Neural progenitor cell (in vitro differentiated cells): ENCODE data around the gene CTSE. TPM values are rescaled to one million over a fixed set of nuclear protein-coding genes. Genes with fewer than 3 reads are reported as not detected.

ENCODE experiments used
- DNase-seq: peaks from one replicate; pipeline ENCODE4 v3.0.0-alpha.2; 2016; ENCODE audit warnings: low spot score
- H2AFZ ChIP-seq: fragments of 200-600 bp; sonication (generic); replicated peaks from 2 replicates; pipeline ENCODE4 v1.6.1; 2016; ENCODE audit warnings: antibody characterized with exemption
- H3F3A ChIP-seq: fragments of 200-600 bp; sonication (generic); 2 replicates; pipeline ENCODE4 v1.6.1; 2016; ENCODE audit warnings: antibody characterized with exemption, low read depth
- H3K27ac ChIP-seq: fragments of 200-600 bp; sonication (generic); 2 replicates; pipeline ENCODE4 v1.5.1; 2016; ENCODE audit warnings: mild to moderate bottlenecking
- H3K27me3 ChIP-seq: fragments of 200-600 bp; sonication (generic); 2 replicates; pipeline ENCODE4 v1.6.1; 2016; ENCODE audit warnings: mild to moderate bottlenecking, moderate library complexity
- H3K36me3 ChIP-seq: fragments of 200-600 bp; sonication (generic); 2 replicates; pipeline ENCODE4 v1.5.1; 2016
- H3K4me1 ChIP-seq: fragments of 200-600 bp; sonication (generic); 2 replicates; pipeline ENCODE4 v1.6.1; 2016; ENCODE audit warnings: mixed run types
- H3K4me2 ChIP-seq: fragments of 200-600 bp; sonication (generic); 2 replicates; pipeline ENCODE4 v1.6.1; 2016
- H3K4me3 ChIP-seq: fragments of 200-600 bp; sonication (generic); 2 replicates; pipeline ENCODE4 v1.5.1; 2016
- H3K79me2 ChIP-seq: fragments of 200-600 bp; sonication (generic); 2 replicates; pipeline ENCODE4 v1.6.1; 2016; ENCODE audit warnings: low read depth
- H3K9ac ChIP-seq: fragments of 200-600 bp; sonication (generic); 2 replicates; pipeline ENCODE4 v1.6.1; 2016
- H3K9me3 ChIP-seq: fragments of 200-600 bp; sonication (generic); 2 replicates; pipeline ENCODE4 v1.5.1; 2016; ENCODE audit warnings: low read depth
- H4K20me1 ChIP-seq: fragments of 200-600 bp; sonication (generic); 2 replicates; pipeline ENCODE4 v1.6.1; 2016; ENCODE audit warnings: low read depth
- H3K27ac Mint-ChIP-seq: 3 replicates; pipeline ENCODE4 v1.8.0; 2021; ENCODE audit warnings: mixed read lengths
- H3K27me3 Mint-ChIP-seq: 2 replicates; pipeline ENCODE4 v1.8.0; 2022; ENCODE audit warnings: low read depth, mild to moderate bottlenecking, inconsistent platforms, moderate library complexity, mixed read lengths; ENCODE audit not compliant: insufficient read depth
- H3K36me3 Mint-ChIP-seq: 3 replicates; pipeline ENCODE4 v1.8.0; 2021; ENCODE audit warnings: mixed read lengths
- H3K4me1 Mint-ChIP-seq: 3 replicates; pipeline ENCODE4 v1.8.0; 2021; ENCODE audit warnings: mixed read lengths
- H3K4me3 Mint-ChIP-seq: 3 replicates; pipeline ENCODE4 v1.8.0; 2021; ENCODE audit warnings: mild to moderate bottlenecking, moderate library complexity, mixed read lengths
- H3K9me3 Mint-ChIP-seq: 3 replicates; pipeline ENCODE4 v1.8.0; 2020; ENCODE audit warnings: mixed read lengths
- EZH2 ChIP-seq: fragments of 200-600 bp; sonication (generic); IDR thresholded peaks from 2 replicates; pipeline ENCODE4 v1.6.1; 2017; ENCODE audit warnings: antibody characterized with exemption, mild to moderate bottlenecking, moderate library complexity
- EZH2phosphoT487 ChIP-seq: fragments of 200-600 bp; sonication (generic); IDR thresholded peaks from 2 replicates; pipeline ENCODE4 v1.6.1; 2017; ENCODE audit warnings: antibody characterized with exemption
- total RNA-seq: library from RNA; depleted of rRNA; stranded (reverse); fragments of >200 nt; gene quantifications from 2 replicates; pipeline ENCODE4 v1.2.3, GENCODE V29; 2015; ENCODE audit warnings: low replicate concordance
- TF ChIP-seq, protein P1 (sequence below): fragments of 200-600 bp; sonication (generic); IDR thresholded peaks from 2 replicates; pipeline ENCODE4 v1.5.1; 2017; ENCODE audit warnings: antibody characterized with exemption, mild to moderate bottlenecking

CTSE gene
- total RNA-seq, 1 donor from 2014 or later, result not detected

DNA sequence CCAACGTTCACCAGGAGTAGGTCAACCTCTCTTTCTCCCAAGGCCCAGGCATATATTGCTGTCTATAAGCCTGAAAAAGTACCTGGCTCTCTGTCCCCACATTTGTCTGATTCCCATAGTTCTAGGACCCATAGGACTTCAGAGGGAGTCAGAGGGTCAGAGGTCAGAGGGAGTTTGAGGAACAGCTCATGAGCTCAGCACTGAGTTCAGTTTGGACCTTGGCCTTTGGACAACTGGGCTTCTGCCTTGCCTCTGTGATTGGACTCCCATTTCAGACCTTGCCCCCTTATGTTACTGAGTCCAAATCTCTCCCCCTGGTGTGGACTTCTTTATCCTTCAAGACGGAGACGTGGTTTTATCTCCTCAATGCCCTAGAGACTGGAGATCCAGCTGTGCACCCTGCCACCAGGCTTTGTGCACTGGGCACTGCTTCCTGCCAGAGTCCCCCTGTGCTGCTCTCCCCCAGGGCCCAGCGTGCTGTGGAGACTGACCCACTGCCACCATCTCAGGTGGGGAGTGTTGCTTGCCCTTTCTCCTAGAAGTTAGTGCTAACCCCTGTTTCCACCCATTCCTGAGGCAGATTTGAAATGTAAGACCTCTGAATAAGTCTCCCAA, 3.2 kb downstream of the CTSE start:
- DNase-seq, result no peak
- H3F3A ChIP-seq, result no peaks in the 10 kb centered on the region
- no peak overlapping the region for H3K9ac ChIP-seq
- Mint-ChIP-seq H3K4me3 (no peak overlapping the region), H3K27ac (no peak overlapping the region), H3K27me3 (peaks cover 4% of the 10 kb centered on the region), H3K9me3 (no peaks in the 10 kb centered on the region), H3K36me3 (no peaks in the 10 kb centered on the region), H3K4me1 (no peaks in the 10 kb centered on the region)
- no peaks in the 10 kb centered on the region for H3K79me2 ChIP-seq
- H2AFZ ChIP-seq, result no peak overlapping the region
- TF ChIP-seq EZH2phosphoT487 (no peak), EZH2 (no peak)
- TF ChIP-seq, protein P1, sequence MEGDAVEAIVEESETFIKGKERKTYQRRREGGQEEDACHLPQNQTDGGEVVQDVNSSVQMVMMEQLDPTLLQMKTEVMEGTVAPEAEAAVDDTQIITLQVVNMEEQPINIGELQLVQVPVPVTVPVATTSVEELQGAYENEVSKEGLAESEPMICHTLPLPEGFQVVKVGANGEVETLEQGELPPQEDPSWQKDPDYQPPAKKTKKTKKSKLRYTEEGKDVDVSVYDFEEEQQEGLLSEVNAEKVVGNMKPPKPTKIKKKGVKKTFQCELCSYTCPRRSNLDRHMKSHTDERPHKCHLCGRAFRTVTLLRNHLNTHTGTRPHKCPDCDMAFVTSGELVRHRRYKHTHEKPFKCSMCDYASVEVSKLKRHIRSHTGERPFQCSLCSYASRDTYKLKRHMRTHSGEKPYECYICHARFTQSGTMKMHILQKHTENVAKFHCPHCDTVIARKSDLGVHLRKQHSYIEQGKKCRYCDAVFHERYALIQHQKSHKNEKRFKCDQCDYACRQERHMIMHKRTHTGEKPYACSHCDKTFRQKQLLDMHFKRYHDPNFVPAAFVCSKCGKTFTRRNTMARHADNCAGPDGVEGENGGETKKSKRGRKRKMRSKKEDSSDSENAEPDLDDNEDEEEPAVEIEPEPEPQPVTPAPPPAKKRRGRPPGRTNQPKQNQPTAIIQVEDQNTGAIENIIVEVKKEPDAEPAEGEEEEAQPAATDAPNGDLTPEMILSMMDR, result no peak
- no peaks in the 10 kb centered on the region for H3K36me3 ChIP-seq
- no peak overlapping the region for H3K4me2 ChIP-seq
- H3K4me1 ChIP-seq, result no peaks in the 10 kb centered on the region
- no peaks in the 10 kb centered on the region for H4K20me1 ChIP-seq
- no peak overlapping the region for H3K4me3 ChIP-seq
- H3K9me3 ChIP-seq, result no peaks in the 10 kb centered on the region
- H3K27ac ChIP-seq, result no peak overlapping the region
- H3K27me3 ChIP-seq, result no peaks in the 10 kb centered on the region

DNA sequence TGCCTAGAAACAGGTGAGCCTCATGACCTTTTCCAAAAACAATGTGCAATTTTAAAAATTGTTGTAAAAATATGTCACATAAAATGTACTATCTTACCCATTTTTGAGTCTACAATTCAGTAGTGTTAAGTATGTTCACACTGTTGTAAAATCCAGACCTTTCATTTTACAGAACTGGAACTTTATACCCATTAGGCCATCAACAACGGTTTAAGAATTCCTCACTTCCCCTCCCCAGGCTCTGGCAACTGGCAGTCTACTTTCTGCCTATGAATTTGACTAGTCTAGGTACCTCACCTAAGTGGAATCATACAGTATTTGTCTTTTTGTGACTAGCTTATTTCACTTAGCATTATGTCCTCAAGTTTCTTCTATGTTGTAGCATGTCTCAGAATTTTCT, 8.6 kb downstream of the CTSE start:
- Mint-ChIP-seq H3K9me3 (no peaks in the 10 kb centered on the region), H3K36me3 (no peaks in the 10 kb centered on the region), H3K27me3 (peaks cover 5% of the 10 kb centered on the region), H3K27ac (no peak overlapping the region), H3K4me1 (no peaks in the 10 kb centered on the region), H3K4me3 (no peak overlapping the region)
- no peaks in the 10 kb centered on the region for H3K4me1 ChIP-seq
- no peak overlapping the region for H3K4me3 ChIP-seq
- H2AFZ ChIP-seq, result no peak overlapping the region
- TF ChIP-seq EZH2 (no peak), EZH2phosphoT487 (no peak)
- TF ChIP-seq, protein P1, result no peak
- no peaks in the 10 kb centered on the region for H3K27me3 ChIP-seq
- H3K27ac ChIP-seq, result no peak overlapping the region
- H3K4me2 ChIP-seq, result no peak overlapping the region
- no peaks in the 10 kb centered on the region for H3K9me3 ChIP-seq
- H3K9ac ChIP-seq, result no peak overlapping the region
- no peaks in the 10 kb centered on the region for H4K20me1 ChIP-seq
- DNase-seq, result no peak
- H3F3A ChIP-seq, result no peaks in the 10 kb centered on the region
- H3K79me2 ChIP-seq, result no peaks in the 10 kb centered on the region
- H3K36me3 ChIP-seq, result no peaks in the 10 kb centered on the region

DNA sequence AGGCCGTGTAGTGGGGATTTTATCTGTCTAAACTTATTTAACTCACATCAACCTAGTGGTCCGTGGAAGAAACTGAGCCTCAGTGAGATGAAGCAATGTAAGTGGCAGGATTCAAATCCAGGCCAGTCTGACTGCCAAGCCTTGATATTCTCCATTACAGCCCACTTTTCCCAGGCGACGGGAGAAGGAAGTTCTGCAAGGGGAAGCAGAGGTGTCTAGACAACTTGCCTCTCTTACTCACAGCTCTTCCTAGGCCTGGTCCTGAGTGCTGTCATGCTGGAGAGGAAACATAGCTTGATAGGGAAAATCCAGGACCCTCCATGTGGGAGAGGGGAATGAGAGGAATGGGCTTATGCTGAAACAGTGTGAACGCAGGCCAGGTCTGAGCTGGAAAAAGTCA, 9.1 kb downstream of the CTSE start:
- no peaks in the 10 kb centered on the region for H3F3A ChIP-seq
- no peak overlapping the region for H3K27ac Mint-ChIP-seq
- no peaks in the 10 kb centered on the region for H3K36me3 Mint-ChIP-seq
- H4K20me1 ChIP-seq, result no peaks in the 10 kb centered on the region
- H3K36me3 ChIP-seq, result no peaks in the 10 kb centered on the region
- no peaks in the 10 kb centered on the region for H3K4me1 ChIP-seq
- no peak overlapping the region for H3K27ac ChIP-seq
- no peak overlapping the region for H3K4me2 ChIP-seq
- no peaks in the 10 kb centered on the region for H3K4me1 Mint-ChIP-seq
- no peak overlapping the region for H2AFZ ChIP-seq
- DNase-seq, result no peak
- no peak overlapping the region for H3K4me3 ChIP-seq
- TF ChIP-seq EZH2 (no peak), EZH2phosphoT487 (no peak)
- TF ChIP-seq, protein P1, result no peak
- H3K9me3 Mint-ChIP-seq, result no peaks in the 10 kb centered on the region
- peaks cover 7% of the 10 kb centered on the region for H3K27me3 Mint-ChIP-seq
- no peaks in the 10 kb centered on the region for H3K9me3 ChIP-seq
- H3K79me2 ChIP-seq, result no peaks in the 10 kb centered on the region
- H3K9ac ChIP-seq, result no peak overlapping the region
- no peak overlapping the region for H3K4me3 Mint-ChIP-seq
- H3K27me3 ChIP-seq, result no peaks in the 10 kb centered on the region
